Loucy (cell line): ENCODE measurements around the gene THBD.

Experiments
- CTCF ChIP-seq: fragments of 200-600 bp; sonication (generic); conservative IDR thresholded peaks from 2 replicates; pipeline ENCODE4 v1.5.1; 2014; ENCODE audit warnings: mild to moderate bottlenecking, antibody characterized with exemption, low read length
- EZH2phosphoT487 ChIP-seq: fragments of 200-600 bp; IDR thresholded peaks from 2 replicates; pipeline ENCODE4 v1.6.1; 2018; ENCODE audit warnings: antibody characterized with exemption, mild to moderate bottlenecking, moderate library complexity, borderline replicate concordance

DNA sequence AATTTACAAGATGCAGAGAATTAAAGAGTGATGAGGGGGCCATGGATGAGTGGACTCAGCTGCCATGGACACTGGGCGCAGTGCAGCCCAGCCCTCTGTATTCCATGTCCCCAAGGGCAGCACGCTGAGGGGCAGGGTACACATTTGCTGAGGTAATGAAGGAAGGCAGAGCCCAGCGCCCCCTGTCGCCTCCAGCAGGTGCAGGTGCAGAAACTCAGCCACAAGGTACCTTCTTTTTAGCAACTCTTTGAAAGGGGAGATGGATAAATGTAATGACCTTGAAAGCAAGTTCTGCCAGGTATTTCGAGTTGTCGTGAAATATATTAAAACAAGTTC lies 29.5 kb upstream of the THBD start:
- TF ChIP-seq CTCF = peak; percentile 72
- TF ChIP-seq EZH2phosphoT487 = no peak
